Calu3 (cell line): ENCODE results near the gene SGCD. TPM values are rescaled to one million over a fixed set of nuclear protein-coding genes. Genes with fewer than 3 reads are reported as not detected.

Experiments
- BruUV-seq: library from RNA; stranded (reverse); fragments of 400-500 nt; replicated peaks from 2 replicates; lab custom pipeline; 2021; lab: Mats Ljungman, UMichigan
- CTCF ChIA-PET: fragments of 300-600 bp; sonication (Branson Sonifier 250); formaldehyde crosslinking; loops from one replicate; lab custom pipeline; 2022; ENCODE audit warnings: antibody characterized with exemption; lab: Charles Lee
- DNase-seq: peaks from one replicate; pipeline ENCODE4 v3.0.0; 2022
- H3K27ac Mint-ChIP-seq: one replicate; pipeline ENCODE4 v1.8.0; 2022; ENCODE audit warnings: mixed read lengths; ENCODE audit not compliant: unreplicated experiment
- H3K27me3 Mint-ChIP-seq: one replicate; pipeline ENCODE4 v1.8.0; 2022; ENCODE audit warnings: mixed read lengths; ENCODE audit not compliant: unreplicated experiment
- H3K36me3 Mint-ChIP-seq: one replicate; pipeline ENCODE4 v1.8.0; 2022; ENCODE audit warnings: mild to moderate bottlenecking, moderate library complexity, mixed read lengths; ENCODE audit not compliant: insufficient read depth, unreplicated experiment
- H3K4me1 Mint-ChIP-seq: one replicate; pipeline ENCODE4 v1.8.0; 2022; ENCODE audit warnings: mild to moderate bottlenecking, low read depth, mixed read lengths; ENCODE audit not compliant: unreplicated experiment
- H3K4me3 Mint-ChIP-seq: one replicate; pipeline ENCODE4 v1.8.0; 2022; ENCODE audit warnings: mild to moderate bottlenecking, low read depth, moderate library complexity, mixed read lengths; ENCODE audit not compliant: unreplicated experiment
- H3K9me3 Mint-ChIP-seq: one replicate; pipeline ENCODE4 v1.8.0; 2022; ENCODE audit warnings: low read depth, mixed read lengths; ENCODE audit not compliant: unreplicated experiment
- CTCF ChIP-seq: fragments of 200-600 bp; IDR thresholded peaks from one replicate; pipeline ENCODE4 v1.8.0; 2022; ENCODE audit warnings: antibody characterized with exemption; ENCODE audit not compliant: unreplicated experiment
- intact Hi-C: fragments of 100-400 bp; cut with micrococcal nuclease; formaldehyde crosslinking; loops from one replicate; pipeline ENCODE4 v1.10.0; 2022; ENCODE audit not compliant: unreplicated experiment
- total RNA-seq: library from RNA; stranded (reverse); gene quantifications from 2 replicates; pipeline ENCODE4 v1.2.3, GENCODE V29; 2022

The SGCD gene
- total RNA-seq, 1 experiment from 2014 or later = not detected

GRCh38 chr5:156684216-156684615 is 357.3 kb downstream of the SGCD start:
- no peak overlapping the region for H3K4me3 Mint-ChIP-seq
- no peak overlapping the region for H3K27ac Mint-ChIP-seq
- DNase-seq = no peak
- H3K9me3 Mint-ChIP-seq = no peaks in the 10 kb centered on the region
- H3K36me3 Mint-ChIP-seq = no peaks in the 10 kb centered on the region
- H3K27me3 Mint-ChIP-seq = peaks cover 43% of the 10 kb centered on the region
- H3K4me1 Mint-ChIP-seq = peaks cover 2% of the 10 kb centered on the region
- CTCF ChIA-PET = no interaction called here
- no TSS peak for BruUV-seq
- intact Hi-C loops = no loop called here
- TF ChIP-seq CTCF = no peak

DNA sequence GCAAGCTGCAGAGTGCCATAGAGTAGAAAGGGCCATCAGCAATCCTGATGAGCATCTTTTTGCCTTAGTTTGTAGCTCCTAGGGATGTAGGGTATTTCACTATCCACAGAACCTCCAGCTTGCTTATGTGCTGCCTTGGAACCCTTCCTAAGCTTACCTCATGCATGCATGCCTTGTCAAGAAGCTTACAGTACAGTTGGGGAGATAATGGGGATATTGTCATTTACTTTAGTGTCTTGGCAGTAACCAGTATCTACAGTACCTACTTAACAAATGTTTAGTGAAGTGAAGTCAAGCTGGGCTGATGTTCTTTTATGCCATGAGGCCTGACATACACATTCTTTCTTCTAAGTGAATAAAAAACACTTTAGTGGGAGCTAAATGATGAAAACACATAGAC is 358.5 kb downstream of the SGCD start:
- Mint-ChIP-seq H3K36me3 (no peaks in the 10 kb centered on the region), H3K4me1 (no peaks in the 10 kb centered on the region), H3K27me3 (peaks cover 52% of the 10 kb centered on the region), H3K4me3 (no peak overlapping the region), H3K9me3 (no peaks in the 10 kb centered on the region), H3K27ac (no peak overlapping the region)
- intact Hi-C loops = no loop called here
- DNase-seq = no peak
- no peak for TF ChIP-seq CTCF
- CTCF ChIA-PET = interaction anchor here (0.7 kb wide), 1 partner anchor 9 kb away, joined by 3 read pairs; no protein-coding TSS in a partner anchor
- BruUV-seq = no TSS peak

GRCh38 chr5:156686380-156686779 is 359.4 kb downstream of the SGCD start:
- H3K27ac Mint-ChIP-seq = no peak overlapping the region
- no peaks in the 10 kb centered on the region for H3K4me1 Mint-ChIP-seq
- no peaks in the 10 kb centered on the region for H3K36me3 Mint-ChIP-seq
- no peaks in the 10 kb centered on the region for H3K9me3 Mint-ChIP-seq
- H3K4me3 Mint-ChIP-seq = no peak overlapping the region
- CTCF ChIA-PET = no interaction called here
- TF ChIP-seq CTCF = no peak
- no TSS peak for BruUV-seq
- intact Hi-C loops = no loop called here
- no peak for DNase-seq
- peaks cover 52% of the 10 kb centered on the region for H3K27me3 Mint-ChIP-seq

DNA sequence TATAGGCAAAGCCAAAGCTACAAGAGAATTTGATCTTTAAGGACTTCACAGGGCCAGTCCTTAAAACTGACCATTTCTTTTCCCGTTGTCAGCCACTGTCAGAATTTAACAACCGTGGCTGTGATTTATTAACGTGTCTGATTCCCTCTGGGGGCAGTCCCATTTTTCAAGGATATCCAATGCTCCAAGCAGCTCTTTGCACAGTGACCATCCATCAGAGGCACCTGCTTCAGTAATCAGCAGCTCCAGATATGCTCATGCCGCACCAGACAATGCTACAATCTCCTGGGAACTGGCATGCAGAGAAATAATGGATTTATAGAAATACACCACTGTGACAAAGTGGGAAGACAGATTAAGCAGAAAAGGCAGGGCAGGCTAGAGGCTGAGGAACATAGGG is 359.8 kb downstream of the SGCD start:
- Mint-ChIP-seq H3K4me3 (no peak overlapping the region), H3K9me3 (no peaks in the 10 kb centered on the region), H3K4me1 (no peaks in the 10 kb centered on the region), H3K36me3 (no peaks in the 10 kb centered on the region), H3K27ac (no peak overlapping the region), H3K27me3 (peaks cover 52% of the 10 kb centered on the region)
- no peak for DNase-seq
- CTCF ChIA-PET = interaction anchor here (0.7 kb wide), 1 partner anchor 111 kb away, joined by 3 read pairs; no protein-coding TSS in a partner anchor
- BruUV-seq = no TSS peak
- intact Hi-C loops = no loop called here
- no peak for TF ChIP-seq CTCF
